GM18951 (cell line): Measurements from ENCODE around the gene RETREG1.
"Not testable (repeated sequence)": the region's sequence is repeated elsewhere in the genome, so short reads cannot be mapped to it uniquely, and the experiment has no call there.

Source experiments
- POLR2A ChIP-seq: IDR thresholded peaks from 4 replicates; pipeline ENCODE4 v1.6.1; 2011; ENCODE audit warnings: mild to moderate bottlenecking; ENCODE audit not compliant: insufficient read length, insufficient read depth; ENCODE audit errors: extremely low read depth
- in situ Hi-C: fragments of 300-500 bp; cut with MboI; formaldehyde crosslinking; loops from one replicate; pipeline ENCODE4 v1.12.0; 2022; ENCODE audit warnings: low sequenced_read_pairs, mixed read lengths, inconsistent platforms; ENCODE audit not compliant: unreplicated experiment

Gene RETREG1

DNA sequence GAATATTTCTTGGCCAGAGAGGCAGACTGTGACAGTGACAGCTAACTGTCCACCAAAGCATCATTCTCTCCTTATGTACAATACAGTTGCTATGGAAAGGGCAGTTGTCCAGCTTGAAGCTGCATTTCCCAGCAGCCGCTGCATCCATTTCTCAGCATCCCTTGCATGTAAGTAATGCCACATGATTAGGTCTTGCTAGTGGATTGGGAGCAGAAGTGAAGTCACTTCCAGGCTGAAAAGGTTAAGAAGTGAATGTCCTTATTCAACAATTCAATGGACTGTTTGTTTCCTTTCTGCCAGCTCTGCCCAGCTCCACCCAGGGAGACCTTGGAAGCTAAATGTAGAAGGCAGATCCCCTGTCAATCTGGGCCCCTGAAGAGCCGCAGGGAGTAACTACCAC is 26.1 kb upstream of the RETREG1 start:
- no peak for TF ChIP-seq POLR2A
- in situ Hi-C loops = no loop called here

GRCh38 chr5:16639206-16639605 is 22.4 kb upstream of the RETREG1 start:
- no peak for TF ChIP-seq POLR2A
- in situ Hi-C loops = no loop called here

DNA sequence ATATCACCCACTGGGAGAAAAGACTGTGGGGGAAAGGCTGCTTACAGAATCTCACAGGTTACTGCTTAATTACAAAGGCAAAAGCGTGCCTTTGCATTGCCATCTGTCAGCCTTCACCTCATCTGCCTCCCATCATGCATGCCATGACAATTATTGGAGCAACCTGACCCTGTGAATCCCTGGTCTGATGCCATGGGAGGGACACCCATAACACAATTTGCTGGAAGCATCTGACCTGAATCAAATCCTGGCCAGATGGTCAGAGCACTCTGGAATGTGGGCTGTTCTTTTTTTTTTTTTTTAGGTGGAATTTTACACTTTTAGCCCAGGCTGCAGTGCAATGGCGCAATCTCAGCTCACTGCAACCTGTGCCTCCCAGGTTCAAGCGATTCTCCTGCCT is 11.6 kb upstream of the RETREG1 start:
- TF ChIP-seq POLR2A = no peak
- in situ Hi-C loops = no loop called here

DNA sequence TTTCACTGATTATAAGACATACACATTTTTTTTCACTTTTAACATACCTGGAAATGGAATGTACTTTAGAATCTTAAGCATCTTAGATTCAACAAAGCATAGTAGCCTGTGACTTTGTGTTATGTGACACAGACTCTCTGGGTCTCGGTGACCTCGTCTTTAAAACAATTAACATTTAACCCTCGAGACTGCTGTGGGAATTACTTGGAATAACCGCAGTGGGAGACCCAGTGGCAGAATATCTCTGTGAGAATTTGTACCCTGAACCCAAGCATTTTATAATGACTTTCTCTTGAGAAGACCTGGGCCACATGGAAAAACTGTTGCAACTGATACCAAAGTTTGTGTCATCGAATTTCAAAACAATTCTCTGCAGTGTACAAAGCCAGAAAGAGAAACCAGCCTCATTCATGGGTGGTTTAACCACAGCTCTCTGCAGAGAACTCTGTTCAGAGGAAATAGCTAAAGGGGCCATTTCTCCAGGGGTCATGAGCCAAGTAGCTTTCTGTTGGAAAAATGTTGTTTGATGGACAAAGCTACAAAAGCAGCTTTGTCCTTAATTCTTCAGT is 10.0 kb upstream of the RETREG1 start:
- in situ Hi-C loops = no loop called here
- no peak for TF ChIP-seq POLR2A

DNA sequence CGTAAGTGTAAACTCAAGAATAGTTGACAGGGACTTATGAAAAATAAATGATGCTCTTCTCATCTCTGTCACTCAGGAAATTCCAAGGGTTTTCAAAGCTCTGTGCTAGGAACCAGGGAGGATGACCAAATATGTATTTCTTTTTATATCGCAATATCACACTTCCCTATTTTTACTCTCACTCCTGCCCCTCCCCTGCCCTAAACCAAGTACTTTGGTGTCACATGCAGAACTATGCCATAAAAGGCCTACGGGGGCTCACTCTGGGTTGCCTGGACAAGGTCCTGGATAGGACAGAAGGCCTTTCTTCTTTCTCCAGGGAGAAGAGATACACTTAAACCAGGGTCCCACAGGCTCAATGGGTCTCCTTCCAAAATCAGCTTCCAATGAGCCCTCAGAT is 8.3 kb upstream of the RETREG1 start:
- no peak for TF ChIP-seq POLR2A
- in situ Hi-C loops = no loop called here

- in situ Hi-C loops = no loop called here
- no peak for TF ChIP-seq POLR2A
These were observed 2.3 kb upstream of the RETREG1 start for GRCh38 chr5:16619136-16619535.

DNA sequence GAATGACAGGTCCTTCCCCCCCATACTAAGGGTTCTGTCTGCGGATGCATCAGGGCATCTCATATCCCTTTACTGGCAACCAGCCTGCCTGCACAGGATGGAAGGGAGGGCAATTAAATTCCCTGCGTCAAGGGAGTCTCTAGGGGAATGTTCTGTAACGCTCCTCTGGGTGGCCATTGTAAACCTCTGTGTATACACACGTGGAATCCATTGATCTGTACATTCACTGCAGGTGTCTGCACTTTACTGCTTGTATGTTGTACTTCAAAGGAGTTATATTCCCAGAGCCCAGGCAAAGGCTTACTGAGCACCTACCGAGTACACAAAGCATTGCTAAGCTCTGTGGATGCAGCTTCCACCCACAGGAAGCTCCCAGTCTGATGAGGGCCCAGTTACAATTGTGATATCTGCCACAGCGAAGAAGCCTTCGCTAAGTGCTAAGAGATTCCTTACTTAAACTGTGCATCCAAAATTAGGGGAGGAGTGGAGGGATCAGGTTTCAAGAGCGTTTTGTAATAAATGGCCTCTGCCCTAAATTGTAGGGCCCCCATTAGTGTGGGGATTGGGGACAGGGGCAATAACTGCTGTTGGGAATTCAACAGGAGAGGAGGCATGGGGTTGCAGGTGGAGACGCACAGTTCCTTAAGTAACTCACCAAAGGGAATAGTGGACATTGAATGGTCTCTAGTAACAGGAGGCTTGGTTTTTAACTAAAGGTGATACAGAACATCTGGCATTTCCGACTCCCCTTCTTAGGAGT is 1.5 kb upstream of the RETREG1 start:
- TF ChIP-seq POLR2A = no peak
- in situ Hi-C loops = no loop called here

- in situ Hi-C loops = no loop called here
- no peak for TF ChIP-seq POLR2A
These were observed 624 bp upstream of the RETREG1 start for GRCh38 chr5:16617274-16617968.

DNA sequence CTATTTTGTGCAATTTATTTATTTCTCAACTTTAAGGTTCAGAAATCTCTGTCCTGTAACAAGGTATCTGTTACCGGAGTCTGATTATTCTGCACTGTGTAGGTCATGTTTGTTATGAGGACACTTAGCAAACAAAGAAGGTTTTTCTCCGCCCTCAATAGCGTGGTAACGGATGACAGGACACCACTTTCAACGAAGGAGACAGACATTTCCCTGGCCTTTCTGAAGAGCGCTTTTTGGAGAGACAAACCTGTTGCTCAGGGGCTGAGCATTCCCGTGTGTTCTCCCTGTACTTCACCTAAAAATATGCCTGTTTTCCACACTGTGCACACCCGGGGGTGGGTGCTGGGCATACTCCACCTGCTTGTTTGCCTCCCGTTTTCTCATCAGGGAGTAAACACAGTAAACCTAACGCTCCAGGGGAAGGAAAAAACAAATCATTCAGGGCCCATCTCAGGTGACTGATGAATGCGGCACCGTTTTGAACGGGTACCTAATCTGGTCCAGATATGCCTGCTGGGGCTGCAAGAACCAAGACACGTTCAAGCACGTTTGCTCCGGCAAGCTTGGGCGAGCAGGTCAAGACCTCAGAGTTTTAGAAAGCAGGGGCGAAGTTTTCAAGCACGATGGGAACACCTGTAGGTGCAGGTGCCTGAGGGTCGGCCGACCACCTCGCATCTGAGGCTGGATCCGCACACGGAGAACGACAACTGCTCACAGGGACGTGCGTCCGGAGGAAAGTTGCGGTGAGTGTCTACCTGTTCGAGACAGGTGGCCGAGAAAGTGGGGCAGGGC is 859 bp downstream of the RETREG1 start:
- in situ Hi-C loops = no loop called here
- no peak for TF ChIP-seq POLR2A

GRCh38 chr5:16612007-16612406 is 4.8 kb downstream of the RETREG1 start:
- no peak for TF ChIP-seq POLR2A
- in situ Hi-C loops = no loop called here

DNA sequence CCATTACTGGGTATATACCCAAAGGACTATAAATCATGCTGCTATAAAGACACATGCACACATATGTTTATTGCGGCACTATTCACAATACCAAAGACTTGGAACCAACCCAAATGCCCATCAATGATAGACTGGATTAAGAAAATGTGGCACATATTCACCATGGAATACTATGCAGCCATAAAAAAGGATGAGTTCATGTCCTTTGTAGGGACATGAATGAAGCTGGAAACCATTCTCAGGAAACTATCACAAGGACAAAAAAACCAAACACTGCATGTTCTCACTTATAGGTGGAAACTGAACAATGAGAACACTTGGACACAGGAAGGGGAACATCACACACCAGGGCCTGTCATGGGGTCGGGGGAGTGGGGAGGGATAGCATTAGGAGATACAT is 5.9 kb downstream of the RETREG1 start:
- in situ Hi-C loops = not testable (repeated sequence)

DNA sequence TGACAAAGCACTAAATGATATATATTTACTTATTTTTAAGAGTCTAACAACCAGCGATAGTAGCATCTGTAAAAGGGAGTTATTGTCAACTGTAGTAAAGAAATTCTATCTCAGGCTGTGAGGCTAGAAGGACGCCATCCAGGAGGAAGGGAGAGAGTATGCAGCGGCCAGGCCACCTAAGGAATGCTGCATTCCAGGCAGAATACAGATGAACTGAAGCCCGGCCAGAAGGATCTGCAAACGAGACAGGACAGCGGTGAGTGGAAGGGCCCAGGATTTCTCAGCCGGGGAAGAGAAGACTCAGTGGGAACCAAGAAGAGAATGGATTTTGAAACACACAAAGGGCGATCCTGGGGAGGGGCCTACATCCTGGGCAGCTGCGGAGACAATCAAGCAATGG is 7.4 kb downstream of the RETREG1 start:
- no peak for TF ChIP-seq POLR2A
- in situ Hi-C loops = no loop called here

GRCh38 chr5:16606628-16607027 is 10.2 kb downstream of the RETREG1 start:
- no peak for TF ChIP-seq POLR2A
- in situ Hi-C loops = no loop called here

- TF ChIP-seq POLR2A = no peak
- in situ Hi-C loops = no loop called here
These were observed 13.1 kb downstream of the RETREG1 start for GRCh38 chr5:16603701-16604100.

- no peak for TF ChIP-seq POLR2A
- in situ Hi-C loops = no loop called here
These were observed 13.5 kb downstream of the RETREG1 start for GRCh38 chr5:16603295-16603694.
